Adrenal gland (tissue), 5 donors: ENCODE data around the gene ASB9.

Experiments used
- CTCF ChIP-seq, 6 experiments: fragments of 450-650 bp in 4 of 6; fragments of 200-600 bp in 2 of 6; sonication (generic) in 1 of 6; IDR thresholded peaks; 1 replicate in 5 of 6; 2 replicates in 1 of 6; pipeline versions ENCODE4 v1.5.1 to v1.8.0; 2016 to 2021; ENCODE audit warnings: antibody characterized with exemption in 6 of 6, mild to moderate bottlenecking in 2 of 6, moderate library complexity in 1 of 6
- POLR2A ChIP-seq, 2 donors: fragments of 450-650 bp; IDR thresholded peaks; one replicate each; pipeline ENCODE4 v1.6.1; 2017; ENCODE audit warnings: antibody characterized with exemption in 2 of 2, mild to moderate bottlenecking in 2 of 2, moderate library complexity in 1 of 2
- donor health status: DM: no; HTN: no; CAD: no.

GRCh38 chrX:15194146-15194545 lies 75.7 kb downstream of the ASB9 start:
- no peak for TF ChIP-seq CTCF (IDR thresholded peaks at IDR 0.05)
- no peak for TF ChIP-seq POLR2A (IDR thresholded peaks at IDR 0.05)
